Tibial nerve (tissue), 4 donors: ENCODE measurements around the gene SMCR8.

ENCODE experiments used
- CTCF ChIP-seq, 5 experiments: fragments of 200-600 bp in 3 of 5; fragments of 450-650 bp in 2 of 5; sonication (generic) in 3 of 5; IDR thresholded peaks; one replicate each; pipeline ENCODE4 v1.5.1; 2016 to 2019; ENCODE audit warnings: antibody characterized with exemption in 5 of 5, mild to moderate bottlenecking in 3 of 5, moderate library complexity in 2 of 5
- EP300 ChIP-seq, 2 donors: sonication (generic); formaldehyde crosslinking; IDR thresholded peaks; one replicate each; pipeline ENCODE4 v1.6.1; 2017; ENCODE audit warnings: antibody characterized with exemption in 2 of 2, mild to moderate bottlenecking in 1 of 2
- POLR2A ChIP-seq, 2 donors: fragments of 450-650 bp; IDR thresholded peaks; one replicate each; pipeline ENCODE4 v1.6.1; 2017; ENCODE audit warnings: antibody characterized with exemption in 2 of 2, mild to moderate bottlenecking in 2 of 2, moderate library complexity in 2 of 2

DNA sequence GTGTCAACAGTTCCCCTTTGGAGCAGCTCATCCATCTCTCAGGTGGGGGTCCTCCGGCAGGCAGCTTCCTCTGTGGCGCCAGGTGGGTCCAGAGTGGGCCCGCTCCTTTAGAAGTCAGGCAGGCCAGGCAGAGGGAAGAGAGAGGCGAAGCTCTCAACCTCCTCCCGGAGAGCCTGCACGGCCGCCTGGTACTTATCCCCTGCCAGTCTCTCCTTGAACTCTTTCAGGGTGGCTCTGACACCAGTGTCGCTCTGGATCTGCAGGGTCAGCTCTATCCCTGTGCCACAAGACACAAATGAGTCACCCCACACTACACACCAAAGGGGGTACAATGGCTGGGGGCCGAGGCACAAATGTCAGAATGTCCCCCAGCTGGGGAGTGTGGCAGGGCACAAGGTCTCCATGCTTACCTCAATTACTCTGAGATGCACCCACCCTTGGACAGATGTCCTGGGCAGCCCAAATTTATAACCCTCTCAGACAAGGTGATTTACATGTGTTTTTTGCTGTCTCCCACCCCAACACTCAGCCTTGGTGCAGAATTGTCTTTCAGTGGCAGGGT is 13.6 kb downstream of the SMCR8 start:
- TF ChIP-seq CTCF (IDR thresholded peaks at IDR 0.05) = no peak
- TF ChIP-seq POLR2A (IDR thresholded peaks at IDR 0.05) = no peak
- no peak for TF ChIP-seq EP300 (IDR thresholded peaks at IDR 0.05)
